ENCODE results near the gene NME7.
"Not testable (repeated sequence)": the region's sequence is repeated elsewhere in the genome, so short reads cannot be mapped to it uniquely, and the experiment has no call there.

NME7 gene

DNA sequence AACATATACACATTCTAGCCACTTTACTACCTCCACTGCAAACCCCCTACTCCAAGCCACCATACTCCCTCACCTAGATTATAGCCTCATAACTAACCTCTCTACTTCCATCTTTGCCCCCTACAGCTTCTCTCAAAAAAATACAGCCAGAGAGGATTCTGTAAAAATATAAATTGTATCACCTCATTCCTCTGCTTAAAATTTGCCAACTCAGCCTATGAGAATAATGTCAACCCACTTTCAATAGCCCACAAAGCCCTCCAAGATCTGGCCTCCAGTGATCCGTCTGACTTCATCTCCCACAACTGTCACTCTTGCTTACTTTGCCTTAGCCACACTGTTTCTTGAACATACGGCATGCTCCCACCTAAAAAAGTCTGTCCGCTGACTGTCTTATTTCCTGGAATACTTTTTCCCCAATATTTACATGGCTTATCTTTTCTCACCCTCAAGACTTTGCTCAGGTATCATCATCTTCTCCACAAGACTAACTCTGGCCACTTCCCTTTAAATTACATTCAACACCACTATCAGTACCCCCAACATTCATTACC, 21.5 kb downstream of the NME7 start:
- in situ Hi-C loops (cut with MboI; ENCODE audit: low pct_unique_long_range_greater_than_20kb, low sequenced_read_pairs, unreplicated experiment), result no loop called here
- TF ChIP-seq, protein P1, sequence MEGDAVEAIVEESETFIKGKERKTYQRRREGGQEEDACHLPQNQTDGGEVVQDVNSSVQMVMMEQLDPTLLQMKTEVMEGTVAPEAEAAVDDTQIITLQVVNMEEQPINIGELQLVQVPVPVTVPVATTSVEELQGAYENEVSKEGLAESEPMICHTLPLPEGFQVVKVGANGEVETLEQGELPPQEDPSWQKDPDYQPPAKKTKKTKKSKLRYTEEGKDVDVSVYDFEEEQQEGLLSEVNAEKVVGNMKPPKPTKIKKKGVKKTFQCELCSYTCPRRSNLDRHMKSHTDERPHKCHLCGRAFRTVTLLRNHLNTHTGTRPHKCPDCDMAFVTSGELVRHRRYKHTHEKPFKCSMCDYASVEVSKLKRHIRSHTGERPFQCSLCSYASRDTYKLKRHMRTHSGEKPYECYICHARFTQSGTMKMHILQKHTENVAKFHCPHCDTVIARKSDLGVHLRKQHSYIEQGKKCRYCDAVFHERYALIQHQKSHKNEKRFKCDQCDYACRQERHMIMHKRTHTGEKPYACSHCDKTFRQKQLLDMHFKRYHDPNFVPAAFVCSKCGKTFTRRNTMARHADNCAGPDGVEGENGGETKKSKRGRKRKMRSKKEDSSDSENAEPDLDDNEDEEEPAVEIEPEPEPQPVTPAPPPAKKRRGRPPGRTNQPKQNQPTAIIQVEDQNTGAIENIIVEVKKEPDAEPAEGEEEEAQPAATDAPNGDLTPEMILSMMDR (IDR thresholded peaks at IDR 0.05; ENCODE audit: extremely low read depth, insufficient read depth, missing control alignments), result no peak
- DNase-seq (ENCODE audit: low spot score), result no peak

DNA sequence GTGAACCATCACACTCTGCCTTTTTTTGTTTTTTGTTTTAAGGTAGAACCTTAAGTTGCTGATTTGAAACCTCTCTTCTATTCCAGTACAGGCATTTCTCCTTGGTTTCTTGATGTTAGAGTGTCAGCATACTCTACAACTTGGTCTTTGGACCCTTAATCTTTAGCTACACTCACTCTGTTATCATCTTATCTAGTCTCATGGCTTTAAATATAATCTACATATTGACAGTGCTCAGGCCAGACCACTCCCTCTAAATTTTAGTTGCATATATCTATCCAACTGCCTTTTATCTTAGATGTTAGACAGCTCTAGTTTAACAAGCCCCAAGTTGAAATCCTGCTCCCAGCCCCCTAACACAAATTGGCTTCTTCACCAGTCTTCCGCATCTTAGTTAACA, 22.1 kb downstream of the NME7 start:
- in situ Hi-C loops (cut with MboI; ENCODE audit: low pct_unique_long_range_greater_than_20kb, low sequenced_read_pairs, unreplicated experiment), result no loop called here
- no peak for DNase-seq (ENCODE audit: low spot score)
- TF ChIP-seq, protein P1 (IDR thresholded peaks at IDR 0.05; ENCODE audit: extremely low read depth, insufficient read depth, missing control alignments), result no peak

DNA sequence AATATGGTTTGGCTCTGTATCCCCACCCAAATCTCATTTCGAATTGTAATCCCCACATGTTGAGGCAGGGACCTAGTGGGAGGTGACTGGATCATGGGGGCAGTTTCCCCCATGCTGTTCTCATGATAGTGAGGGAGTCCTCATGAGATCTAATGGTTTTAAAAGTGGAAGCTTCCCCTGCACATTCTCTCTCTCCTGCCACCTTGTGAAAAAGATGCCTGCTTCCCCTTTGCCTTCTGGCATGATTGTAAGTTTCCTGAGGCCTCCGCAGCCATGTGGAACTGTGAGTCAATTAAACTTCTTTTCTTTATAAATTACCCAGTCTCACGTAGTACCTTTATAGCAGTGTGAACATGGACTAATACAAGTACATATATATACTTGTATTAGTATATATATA, 25.5 kb downstream of the NME7 start:
- in situ Hi-C loops (cut with MboI; ENCODE audit: low pct_unique_long_range_greater_than_20kb, low sequenced_read_pairs, unreplicated experiment), result not testable (repeated sequence)

DNA sequence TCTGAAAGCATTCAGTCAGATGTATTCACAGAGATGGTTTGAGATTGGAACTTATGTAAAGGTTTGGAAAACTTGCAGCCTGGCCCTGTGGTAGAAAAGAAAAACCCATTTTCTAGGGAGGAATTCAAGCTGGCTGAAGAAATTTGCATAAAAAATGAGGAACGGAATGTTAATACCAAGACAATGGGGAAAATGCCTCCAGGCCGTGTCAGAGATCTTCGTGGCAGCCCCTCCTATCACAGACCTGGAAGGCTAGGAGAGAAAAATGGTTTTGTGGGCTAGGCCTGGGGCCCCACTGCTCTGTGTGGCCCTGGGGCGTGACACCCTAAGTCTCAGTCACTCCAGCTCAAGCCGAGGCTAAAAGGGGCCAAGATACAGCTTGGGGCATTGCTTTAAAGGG, 26.7 kb downstream of the NME7 start:
- TF ChIP-seq, protein P1 (IDR thresholded peaks at IDR 0.05; ENCODE audit: extremely low read depth, insufficient read depth, missing control alignments), result no peak
- DNase-seq (ENCODE audit: low spot score), result no peak
- in situ Hi-C loops (cut with MboI; ENCODE audit: low pct_unique_long_range_greater_than_20kb, low sequenced_read_pairs, unreplicated experiment), result no loop called here

More for the DNA sequence above, 25.5 kb downstream of the NME7 start:
- DNase-seq (ENCODE audit: low spot score), result not testable (repeated sequence)

DNA sequence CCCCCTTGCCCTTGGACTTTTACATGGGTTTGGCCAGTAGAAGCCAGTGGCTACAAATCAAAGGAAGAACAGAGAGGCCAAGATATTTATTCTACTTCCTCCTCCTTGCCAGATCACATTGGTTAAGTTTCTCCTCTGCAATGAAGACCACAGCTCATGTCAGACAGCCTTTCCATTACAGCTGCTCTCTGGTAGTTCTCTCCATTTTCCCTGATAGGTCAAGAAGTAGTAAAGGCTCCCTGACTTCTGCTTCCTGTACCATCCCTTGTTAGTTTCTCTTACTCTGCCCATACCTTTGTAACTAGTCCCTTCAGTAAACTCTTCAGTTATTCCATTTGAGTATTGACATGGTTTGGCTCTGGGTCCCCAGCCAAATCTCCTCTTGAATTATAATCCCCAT, 27.8 kb downstream of the NME7 start:
- in situ Hi-C loops (cut with MboI; ENCODE audit: low pct_unique_long_range_greater_than_20kb, low sequenced_read_pairs, unreplicated experiment), result no loop called here
- no peak for DNase-seq (ENCODE audit: low spot score)
- TF ChIP-seq, protein P1 (IDR thresholded peaks at IDR 0.05; ENCODE audit: extremely low read depth, insufficient read depth, missing control alignments), result no peak

DNA sequence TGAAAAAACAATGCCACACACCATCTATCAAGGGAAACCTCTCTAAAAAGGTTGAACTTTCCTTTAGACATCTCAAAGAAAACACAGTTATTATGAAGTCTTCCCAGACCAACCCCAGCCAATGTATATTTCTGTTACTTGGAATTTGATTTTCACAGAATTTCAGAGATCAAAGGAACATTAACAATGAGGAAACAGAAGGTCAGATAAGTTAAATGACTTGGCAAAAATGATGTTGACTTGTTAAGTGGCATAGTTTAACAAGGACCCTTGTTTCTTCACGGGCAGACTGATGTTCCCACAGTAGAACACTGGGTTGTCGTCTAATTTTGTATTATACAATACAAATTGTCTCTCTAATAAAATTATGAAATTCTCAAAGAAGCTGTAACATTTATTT, 29.0 kb downstream of the NME7 start:
- no peak for DNase-seq (ENCODE audit: low spot score)
- in situ Hi-C loops (cut with MboI; ENCODE audit: low pct_unique_long_range_greater_than_20kb, low sequenced_read_pairs, unreplicated experiment), result no loop called here
- TF ChIP-seq, protein P1 (IDR thresholded peaks at IDR 0.05; ENCODE audit: extremely low read depth, insufficient read depth, missing control alignments), result no peak

DNA sequence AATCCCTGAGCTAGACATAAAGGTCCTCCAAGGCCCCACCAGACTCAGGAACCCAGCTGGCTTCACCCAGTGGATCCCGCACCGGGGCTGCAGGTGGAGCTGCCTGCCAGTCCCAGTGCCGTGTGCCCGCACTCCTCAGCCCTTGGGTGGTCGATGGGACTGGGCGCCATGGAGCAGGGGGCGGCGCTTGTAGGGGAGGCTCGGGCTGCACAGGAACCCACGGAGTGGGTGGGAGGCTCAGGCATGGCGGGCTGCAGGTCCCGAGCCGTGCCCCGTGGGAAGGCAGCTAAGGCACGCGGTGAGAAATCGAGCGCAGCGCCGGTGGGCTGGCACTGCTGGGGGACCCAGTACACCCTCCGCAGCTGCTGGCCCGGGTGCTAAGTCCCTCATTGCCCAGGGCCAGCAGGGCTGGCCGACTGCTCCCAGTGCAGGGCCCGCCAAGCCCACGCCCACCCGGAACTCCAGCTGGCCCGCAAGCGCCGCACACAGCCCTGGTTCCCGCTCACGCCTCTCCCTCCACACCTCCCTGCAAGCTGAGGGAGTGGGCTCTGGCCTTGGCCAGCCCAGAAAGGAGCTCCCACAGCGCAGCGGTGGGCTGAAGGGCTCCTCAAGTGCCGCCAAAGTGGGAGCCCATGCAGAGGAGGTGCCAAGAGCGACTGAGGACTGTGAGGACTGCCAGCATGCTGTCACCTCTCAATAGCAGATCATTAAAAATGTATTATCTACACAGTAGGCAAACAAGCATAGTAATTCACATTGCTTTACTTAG, 30.5 kb downstream of the NME7 start:
- in situ Hi-C loops (cut with MboI; ENCODE audit: low pct_unique_long_range_greater_than_20kb, low sequenced_read_pairs, unreplicated experiment); DNase-seq (ENCODE audit: low spot score): not testable (repeated sequence)

DNA sequence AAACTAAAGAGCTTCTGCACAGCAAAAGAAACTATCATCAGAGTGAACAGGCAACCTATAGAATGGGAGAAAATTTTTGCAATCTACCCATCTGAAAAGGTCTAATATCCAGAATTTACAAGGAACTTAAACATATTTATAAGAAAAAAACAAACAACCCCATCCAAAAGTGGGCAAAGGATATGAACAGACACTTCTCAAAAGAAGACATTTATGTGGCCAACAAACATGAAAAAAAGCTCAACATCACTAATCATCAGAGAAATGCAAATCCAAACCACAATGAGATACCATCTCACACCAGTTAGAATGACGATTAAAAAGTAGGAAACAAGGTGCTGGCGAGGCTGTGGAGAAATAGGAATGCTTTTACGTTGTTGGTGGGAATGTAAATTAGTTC, 32.9 kb downstream of the NME7 start:
- DNase-seq (ENCODE audit: low spot score); in situ Hi-C loops (cut with MboI; ENCODE audit: low pct_unique_long_range_greater_than_20kb, low sequenced_read_pairs, unreplicated experiment): not testable (repeated sequence)
